Neural cell (in vitro differentiated cells): Measurements from ENCODE around the gene LY6G6C.

Experiments used
- EP300 ChIP-seq: fragments of 450-650 bp; conservative IDR thresholded peaks from 2 replicates; pipeline ENCODE4 v1.6.1; 2014; ENCODE audit warnings: antibody characterized with exemption, mild to moderate bottlenecking, moderate library complexity; ENCODE audit not compliant: poor library complexity, severe bottlenecking
- TAF1 ChIP-seq: IDR thresholded peaks from 2 replicates; pipeline ENCODE4 v1.6.1; 2012; ENCODE audit warnings: low read depth

DNA sequence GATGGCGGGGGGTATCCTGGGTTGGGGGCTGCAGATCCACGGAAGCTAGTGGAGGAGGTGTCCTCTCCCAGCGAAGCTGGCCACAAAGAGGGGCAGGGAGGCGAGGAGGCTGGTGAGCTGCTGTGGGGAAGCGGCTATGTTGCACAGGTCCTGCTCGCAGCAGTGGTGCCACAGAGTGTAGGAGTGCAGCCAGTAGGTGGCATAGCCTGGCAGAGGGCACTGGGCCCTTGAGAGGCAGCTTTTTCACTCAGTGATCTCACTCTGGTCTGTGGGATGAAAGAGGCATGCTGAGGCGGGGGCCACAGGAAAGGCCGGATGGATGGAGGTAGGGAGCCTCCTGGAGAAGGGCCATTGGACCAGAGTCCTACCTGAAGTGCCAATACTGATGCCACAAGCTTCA lies 9.2 kb downstream of the LY6G6C start:
- no peak for TF ChIP-seq TAF1
- TF ChIP-seq EP300, result no peak
